Activated CD4-positive, CD25-positive, alpha-beta regulatory T cell treated with anti-CD3 and anti-CD28 coated beads, Interleukin-2, amount 50 U/mL, for 72 hours (primary cell): ENCODE results near the gene NBAS.

Experiments
- DNase-seq: peaks from one replicate; pipeline ENCODE4 v3.0.0; 2021

The NBAS gene

DNA sequence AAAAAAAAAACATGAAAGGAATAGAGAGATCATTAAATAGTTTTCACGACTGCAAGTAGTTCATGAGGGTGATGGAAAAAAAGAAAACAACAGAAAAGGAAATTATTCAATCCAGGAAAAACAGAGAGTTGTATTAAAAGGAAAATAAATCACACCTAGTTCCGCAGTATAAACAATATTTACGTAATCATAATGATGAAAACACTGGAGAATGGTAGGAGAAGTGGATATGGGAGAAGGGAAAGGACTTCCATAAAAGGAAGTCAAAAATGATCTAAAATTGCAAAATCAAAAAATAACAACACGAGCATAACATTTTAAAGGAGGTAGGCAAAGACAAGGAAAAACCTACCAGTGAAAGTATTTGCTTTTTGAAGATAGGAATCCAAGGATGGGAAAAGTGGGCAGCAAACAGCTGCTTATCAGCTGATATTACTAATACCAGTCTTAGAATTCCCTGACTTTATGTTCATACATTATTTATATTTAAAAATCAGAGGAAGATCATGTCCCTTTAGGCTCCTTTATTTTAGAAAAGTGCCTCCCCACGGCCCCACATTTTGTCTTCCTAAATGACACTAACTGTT is 160.8 kb downstream of the NBAS start:
- no peak for DNase-seq

DNA sequence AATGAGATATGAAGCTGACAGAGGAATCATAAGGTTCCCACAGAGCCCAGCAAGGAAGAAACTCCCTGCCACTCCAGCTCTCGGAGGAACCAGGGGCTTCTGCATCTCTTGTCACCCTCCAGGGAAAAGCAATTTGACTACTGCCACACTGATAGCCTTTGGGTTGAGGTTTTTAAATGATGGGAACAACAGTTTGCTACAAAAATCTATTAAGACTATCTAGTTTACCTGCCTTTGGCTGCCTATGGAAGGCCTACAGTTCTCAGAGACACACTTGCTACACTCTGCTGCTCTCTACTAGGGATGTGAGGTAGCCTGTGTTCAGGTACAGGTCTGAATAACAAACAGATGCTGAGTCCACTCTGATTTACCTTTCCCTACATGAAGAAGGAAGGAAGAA is 161.9 kb downstream of the NBAS start:
- no peak for DNase-seq

DNA sequence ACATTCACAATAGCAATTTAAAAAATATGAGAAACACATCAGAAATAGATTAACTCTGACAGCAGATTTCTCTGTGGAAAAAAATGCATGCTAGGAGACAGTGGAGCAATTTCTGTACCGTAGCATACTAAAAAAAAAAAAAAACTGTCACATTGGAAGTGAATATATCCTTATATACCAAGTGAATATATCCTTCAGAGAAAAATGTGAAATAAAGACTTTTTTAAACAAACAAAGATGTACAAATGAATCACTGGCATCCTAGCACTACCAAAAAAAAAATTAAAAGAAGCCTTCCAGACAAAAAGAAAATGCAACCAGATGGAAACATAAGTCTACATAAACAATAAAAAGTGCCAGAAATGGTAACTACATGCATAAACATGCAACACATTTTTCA is 169.4 kb downstream of the NBAS start:
- no peak for DNase-seq

DNA sequence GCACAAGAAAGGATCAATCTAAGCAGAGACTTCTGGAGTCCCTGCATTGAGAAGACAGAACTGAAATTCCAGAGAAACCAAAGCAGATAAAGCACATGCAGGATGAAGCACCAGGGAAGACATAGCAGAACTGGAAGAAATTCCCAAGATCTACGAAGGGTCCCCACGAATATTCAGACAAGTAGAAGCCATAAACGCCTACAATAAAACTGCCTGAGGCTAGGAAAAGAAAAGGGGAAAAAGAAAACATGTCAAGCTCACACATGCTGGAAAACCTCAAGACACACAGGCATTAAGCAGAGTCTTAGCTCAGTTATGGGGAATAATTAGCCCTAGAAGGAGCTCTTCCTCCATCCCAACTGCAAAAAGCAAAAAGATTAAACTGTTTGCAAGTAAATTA is 171.2 kb downstream of the NBAS start:
- no peak for DNase-seq

DNA sequence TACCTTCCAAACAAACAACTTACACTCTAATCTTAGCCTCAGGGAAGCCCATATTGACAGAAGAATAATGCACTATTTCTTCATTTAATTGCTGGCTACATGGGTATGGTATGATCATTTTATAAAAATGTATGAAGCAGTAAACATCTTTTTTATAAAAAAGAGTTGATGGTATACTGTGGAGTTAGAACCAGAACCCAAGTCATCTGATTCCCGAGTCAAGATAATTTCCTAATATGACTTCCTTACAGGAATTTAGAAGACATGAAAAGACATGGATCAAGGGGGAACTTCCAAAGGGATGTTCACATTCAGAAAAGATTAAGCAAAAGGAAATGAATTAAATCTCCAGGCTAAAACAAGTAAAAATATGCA is 171.8 kb downstream of the NBAS start:
- no peak for DNase-seq

DNA sequence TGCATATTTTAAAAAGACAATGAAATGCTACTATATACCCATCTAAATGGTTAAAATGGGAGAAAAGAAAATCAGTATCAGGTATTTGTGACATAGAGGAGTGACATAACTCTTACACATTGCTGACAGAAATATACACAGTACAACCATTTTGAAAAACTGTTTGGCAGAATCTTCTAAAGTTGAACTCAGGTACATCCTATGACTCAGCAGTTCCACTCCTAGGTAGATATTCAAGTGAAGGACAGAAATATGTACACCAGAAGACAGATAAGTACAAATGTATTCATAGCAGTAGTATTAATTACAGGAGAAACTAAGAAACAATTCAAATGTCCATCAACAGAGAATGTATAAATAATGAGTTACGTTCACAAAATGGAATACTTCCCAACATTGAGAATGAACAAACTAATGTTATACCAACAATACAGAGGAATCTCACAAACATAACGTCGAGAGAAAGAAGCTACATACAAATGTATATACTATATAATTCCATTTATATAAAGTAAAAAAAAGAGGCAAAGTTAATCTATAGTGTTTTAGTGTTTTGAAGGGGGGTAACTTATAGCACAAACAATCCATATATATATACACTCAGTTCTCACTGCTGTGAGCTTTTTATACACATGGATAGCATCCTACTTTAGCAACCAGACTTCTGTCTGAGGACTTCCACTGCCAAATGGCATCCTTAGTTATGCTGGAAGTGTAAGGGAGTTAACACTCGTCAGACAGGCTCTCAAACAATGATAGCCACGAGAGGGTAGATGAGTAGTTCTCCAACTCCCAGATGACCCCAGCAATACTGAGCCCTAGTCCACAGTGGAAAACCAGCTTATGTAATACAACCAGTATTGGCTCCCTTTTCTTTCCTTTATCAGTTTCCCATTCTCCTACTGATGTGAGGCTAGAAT is 172.5 kb downstream of the NBAS start:
- DNase-seq = no peak

DNA sequence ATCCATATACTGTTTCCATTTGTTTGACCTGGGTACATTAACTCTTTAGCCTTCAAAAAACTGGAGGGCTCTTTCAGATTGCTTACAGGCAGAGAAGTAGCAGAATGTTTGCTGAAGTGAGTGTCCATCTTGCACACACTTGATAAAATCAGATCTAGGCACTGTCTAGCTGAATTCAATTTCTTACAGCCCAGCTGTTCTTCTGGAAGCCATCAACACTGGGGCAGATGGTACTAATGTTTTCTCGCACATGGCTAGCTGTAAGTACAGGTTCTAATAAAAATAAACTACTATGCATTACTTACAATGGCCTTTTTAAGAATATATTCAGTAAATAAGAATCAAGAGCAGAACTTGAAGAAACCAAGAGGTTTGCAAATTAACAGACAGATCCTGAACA is 175.9 kb downstream of the NBAS start:
- DNase-seq = no peak

DNA sequence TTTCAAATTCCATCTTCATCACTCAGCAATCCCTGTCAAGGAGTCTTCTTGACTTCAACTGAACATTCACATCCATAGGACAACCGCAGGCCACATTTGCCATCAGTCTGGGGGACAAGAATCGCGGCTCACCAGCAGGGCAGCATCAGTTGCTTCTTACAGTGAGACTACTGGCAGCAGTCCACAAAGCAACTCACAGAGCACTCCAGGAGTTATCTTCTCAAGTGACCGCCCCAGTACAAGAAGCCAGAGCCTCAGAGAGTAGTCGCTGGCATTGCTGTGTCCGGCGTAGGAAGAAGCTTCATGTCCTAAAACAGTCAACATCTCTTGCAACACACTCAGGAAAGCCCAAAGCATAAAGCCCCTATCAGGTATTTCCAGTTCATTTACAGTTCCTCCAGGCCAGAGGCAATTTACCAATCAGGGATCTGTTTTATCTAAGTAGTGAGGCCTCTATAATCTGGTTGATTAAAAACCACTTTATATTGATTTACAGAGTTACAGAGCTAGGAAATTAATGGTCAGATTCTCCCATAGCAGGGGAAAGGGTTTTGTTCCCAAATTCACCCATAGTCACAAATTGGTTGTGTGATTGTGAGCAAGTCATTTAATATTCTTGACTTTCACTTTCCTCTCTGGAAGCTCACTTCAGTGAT is 177.3 kb downstream of the NBAS start:
- no peak for DNase-seq

DNA sequence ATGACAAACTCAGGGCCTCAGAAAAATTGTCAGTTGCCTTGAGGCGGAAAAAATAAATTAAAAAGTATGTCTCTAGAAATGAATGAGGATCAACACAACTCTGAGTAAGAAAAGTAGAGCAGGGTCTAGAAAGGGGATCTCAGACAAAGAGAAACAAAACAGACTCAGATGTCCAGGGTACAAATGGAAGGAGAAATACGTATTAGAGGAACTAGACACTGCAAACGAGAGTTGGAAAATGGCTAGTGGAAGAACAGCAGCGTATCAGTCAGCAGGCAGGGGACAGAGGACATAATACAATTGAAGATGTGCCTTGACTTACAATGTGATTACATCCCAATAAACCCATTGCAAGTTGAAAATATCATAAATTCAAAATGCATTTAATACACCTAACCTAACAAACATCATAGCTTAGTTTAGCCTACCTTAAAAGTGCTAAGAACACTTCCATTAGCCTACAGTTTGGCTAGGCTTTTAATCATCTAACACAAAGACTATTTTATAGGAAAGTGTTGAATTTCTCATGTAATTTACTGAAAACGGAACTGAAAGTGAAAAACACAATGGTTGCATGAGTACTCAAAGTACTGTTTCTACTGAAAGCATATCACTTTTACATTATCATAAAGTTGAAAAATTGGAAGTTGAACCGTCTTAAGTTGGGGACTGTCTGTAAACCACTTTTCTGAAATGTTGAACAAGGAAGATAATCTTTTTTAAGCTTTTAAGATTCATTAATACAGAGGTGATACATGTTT is 182.8 kb downstream of the NBAS start:
- DNase-seq = no peak

DNA sequence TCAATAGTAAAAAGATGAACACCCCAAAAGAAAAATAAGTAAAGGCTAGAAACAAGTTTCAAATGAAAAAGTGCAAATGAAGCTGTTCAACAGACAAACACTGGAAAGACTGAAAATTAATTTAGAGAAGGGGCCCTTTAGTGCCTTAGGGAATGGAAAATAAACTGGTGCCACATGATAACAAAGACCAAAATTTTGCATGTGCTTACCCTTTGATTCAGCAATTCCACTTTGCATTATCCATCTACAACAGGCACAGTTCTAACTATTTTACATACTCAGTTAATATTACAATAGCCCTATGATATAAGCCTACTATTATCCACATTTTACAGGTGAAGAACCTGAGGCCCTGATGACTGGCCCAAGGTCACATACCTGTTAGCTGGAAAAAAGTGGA is 183.9 kb downstream of the NBAS start:
- no peak for DNase-seq

DNA sequence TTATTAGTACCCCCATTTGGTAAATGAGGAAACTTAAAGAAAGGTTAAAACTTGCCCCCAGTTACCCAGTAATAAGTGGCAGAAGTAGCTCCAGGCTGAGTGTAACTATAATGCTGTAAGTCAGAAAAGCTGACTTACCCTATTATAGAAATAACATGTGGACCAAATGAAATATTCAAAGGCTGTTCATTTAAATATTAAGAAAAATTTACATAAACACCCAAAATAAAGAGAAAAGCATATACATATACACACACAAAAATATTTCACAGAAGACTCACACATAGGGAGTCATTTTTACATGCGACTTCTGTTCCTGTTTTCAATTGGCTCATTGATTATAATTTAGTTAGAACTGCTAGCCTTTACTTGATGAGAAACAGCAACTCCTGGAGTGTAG is 189.1 kb downstream of the NBAS start:
- DNase-seq = no peak

DNA sequence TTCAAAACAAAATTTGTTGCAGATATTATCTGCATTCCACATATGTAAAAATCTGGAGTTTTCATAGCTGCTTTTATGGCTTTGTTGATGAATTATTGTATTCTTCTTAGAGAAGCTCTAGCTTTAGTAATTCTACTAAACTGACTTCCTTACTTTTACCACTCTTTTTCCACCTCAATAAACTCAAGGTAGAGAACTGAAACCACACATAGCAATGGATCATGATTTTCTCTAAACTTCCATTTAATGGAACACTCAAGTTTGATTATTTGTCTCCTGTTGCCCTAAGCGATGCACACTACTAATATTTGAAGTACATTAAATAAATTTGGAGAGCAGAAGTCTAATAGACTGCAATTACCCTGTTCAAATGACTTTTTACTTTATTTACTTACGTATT is 192.0 kb downstream of the NBAS start:
- DNase-seq = no peak

DNA sequence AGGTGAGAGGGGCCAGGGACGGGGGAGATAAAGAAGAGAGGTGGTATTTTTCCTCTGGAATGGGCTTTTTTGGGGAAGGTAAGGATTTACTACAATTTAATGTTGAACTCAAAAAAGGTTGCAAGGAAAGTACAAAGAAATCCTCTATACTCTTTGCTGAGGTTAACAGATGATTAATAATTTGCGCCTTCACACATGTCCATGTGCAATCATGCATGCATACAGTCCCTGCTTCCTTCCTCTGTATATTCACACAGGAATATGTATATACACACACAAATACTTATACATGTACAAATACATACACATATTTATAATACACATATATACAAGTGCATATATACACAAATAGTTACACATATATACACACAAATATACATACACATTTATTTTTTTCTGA is 193.4 kb downstream of the NBAS start:
- no peak for DNase-seq

DNA sequence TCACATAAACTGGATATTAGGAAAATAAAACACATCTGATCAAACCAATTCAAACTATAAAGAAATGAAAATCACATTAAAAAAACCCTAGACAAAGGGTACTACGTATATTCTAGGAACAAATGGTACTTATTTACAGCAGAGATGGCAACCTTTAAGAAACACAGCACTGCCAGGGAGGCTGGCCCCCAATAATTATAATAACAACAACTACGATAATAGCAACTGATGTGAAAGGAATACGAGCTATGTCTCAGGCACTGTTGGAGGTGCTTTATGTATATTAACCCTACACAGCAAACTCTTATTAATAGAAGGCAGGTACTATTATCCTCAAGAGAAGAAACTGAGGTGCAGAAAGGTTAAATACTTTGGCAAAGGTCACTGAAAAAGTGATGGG is 193.9 kb downstream of the NBAS start:
- no peak for DNase-seq

DNA sequence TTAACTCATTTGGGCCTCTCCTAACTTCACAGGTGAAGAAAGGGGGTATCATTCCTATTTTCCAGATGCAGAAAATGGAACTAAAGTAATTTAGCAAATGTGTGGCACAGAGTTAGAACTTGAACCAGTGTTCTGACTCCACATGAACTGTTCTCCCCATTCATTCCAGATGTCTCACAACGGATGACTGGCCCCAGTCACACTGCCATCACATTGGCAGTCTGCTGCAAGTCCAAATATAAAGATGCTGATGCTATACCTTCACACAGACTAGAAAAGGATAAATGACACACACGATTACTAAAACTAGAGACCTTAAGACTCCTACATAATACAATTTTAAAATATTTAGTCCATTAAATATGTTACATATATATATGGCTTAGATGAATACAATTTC is 195.7 kb downstream of the NBAS start:
- no peak for DNase-seq

DNA sequence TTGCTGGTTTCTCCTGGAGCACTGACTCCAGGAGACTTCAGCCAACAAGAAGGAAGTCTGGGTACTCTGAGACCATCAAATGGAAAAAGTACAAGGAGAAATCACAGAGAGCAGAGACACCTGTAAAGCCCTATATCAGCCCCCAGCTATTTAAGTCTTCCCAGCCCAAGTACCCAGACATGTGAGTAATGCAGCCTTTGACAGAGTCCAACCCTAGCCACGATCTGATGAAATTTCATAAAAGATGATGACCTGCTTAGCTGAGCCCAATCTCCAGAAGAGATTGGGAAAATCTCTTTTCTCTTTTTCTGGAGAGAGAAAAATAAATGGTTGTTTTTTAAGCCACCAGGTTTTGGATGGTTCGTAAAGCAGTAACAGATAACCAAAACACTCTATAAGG is 196.6 kb downstream of the NBAS start:
- DNase-seq = no peak

DNA sequence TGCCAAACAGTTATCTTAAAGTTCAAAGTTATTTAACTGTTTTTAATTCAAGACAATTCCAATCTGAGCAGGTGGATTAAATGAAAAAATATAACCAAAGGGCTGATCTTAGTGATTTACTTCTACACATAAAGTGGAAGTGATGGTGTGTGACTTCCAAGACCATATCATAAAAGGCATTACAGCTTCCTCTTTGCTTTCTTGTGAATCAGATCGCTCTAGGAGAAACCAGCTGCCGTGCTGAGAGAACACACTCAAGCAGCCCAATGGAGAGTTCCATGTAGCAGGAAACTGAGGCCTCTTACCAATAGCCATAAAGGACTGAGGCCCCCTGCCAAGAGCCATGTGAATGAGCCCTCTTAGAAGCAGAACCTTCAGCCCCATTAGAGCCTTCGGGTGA is 197.4 kb downstream of the NBAS start:
- DNase-seq = no peak

DNA sequence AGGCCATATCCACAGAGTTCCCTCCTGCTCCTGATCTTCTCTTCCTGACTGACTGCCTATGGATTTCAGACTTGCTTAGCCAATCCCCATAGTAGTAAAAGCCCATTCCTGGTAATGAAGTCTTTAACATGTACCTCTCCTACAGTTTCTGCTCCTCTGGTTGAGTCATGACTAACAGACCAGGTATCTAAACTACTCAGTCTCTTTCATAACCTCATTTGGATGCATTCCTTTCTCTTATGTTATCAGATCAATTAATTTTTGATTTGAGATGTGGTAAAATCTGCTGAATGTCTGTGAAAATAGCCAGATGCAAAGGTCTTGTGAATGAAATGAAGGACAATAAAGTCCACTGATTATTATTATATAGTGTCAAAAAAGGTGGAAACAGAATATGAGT is 198.0 kb downstream of the NBAS start:
- DNase-seq = no peak

DNA sequence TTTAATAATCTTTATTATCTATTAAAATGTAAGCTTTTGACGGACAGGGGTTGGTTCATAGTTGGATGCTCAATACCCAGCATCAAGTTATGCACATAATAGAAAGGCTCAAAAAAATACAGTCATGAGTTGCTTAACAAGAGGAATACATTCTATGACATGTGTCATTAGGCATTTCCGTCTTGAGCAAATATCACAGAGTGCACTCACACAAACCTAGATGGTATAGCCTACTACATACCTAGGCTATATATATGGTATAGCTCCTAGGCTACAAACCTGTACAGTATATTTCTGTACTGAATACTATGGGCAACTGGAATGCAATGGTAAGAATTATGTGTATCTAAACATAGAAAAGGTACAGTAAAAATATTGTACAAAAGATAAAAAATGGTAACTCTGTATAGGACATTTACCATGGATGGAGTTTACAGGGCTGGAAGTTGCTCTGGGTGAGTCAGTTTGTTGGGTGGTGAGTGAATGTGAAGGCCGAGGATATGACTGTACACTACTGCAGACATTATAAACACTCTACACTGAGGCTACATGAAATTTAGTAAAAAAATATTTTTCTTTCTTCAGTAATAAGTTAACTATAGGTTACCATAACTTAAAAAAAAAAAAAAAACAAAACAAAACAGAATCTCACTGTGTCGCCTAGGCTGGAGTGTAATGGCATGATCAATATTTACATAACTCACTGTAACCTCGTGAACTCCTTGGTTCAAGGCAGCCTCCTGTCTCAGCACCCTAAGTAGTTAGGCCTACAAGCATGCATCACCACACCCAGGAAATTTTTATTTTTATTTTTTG is 201.2 kb downstream of the NBAS start:
- no peak for DNase-seq

DNA sequence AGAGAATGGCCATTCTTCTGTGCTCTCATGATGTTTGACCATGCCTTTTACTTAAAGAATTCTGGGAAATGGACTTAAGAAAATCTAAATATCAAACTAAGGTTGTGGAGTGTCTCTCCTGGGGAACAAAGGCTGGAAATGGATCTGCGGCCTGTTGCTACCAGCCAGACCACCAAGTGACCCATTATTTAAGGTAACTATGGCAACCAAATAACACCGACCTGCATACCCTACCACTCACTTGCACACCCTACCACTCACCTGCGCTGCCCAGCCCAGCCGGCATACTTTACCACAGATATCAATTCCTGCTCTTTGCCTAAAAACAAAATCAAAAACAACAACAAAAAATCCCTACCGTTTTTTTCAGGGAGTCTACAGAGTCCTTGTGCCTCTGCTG is 203.2 kb downstream of the NBAS start:
- no peak for DNase-seq

DNA sequence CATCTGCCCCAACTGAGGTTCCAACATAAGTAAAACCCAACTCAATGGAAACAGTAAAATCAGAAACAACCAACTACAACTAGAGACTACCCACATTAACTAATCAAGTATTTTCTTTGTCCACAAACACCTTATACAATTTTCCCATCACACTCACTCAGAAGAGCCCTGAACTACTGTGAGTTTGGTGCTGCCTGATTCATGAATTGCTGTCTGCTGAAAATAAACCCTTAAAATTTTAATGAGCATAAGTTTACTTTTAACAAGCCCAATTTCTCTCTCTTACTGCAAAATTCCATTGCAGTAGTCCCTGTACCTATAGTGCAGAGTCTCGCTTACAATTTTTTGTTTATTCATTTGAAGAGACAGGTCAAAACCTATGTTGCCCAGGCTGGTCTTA is 203.9 kb downstream of the NBAS start:
- no peak for DNase-seq

DNA sequence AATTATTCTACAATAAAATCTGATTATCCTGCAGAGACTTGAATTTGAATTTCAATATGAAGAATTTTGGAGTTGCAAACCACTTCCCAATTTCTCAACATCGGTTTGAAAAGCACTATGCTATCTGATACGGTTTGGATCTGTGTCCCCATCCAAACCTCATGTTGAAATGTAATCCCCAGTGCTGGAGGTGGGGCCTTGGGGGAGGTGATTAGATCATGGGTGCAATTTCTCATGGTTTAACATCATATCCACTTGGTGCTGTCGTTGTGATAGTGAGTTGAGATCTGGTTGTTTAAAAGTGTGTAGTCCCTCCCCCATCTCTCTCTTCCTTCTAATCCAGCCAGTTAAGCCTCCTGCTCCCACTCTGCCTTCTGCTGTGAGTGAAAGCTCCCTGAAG is 205.7 kb downstream of the NBAS start:
- no peak for DNase-seq
